ENCODE data around the gene SIPA1L3.

- TF ChIP-seq CTCF (IDR thresholded peaks at IDR 0.05) (no peak), POLR2A (IDR thresholded peaks at IDR 0.05) (no peak)
Measured at GRCh38 chr19:37936886-37937285, 29.9 kb downstream of the SIPA1L3 start.

Data from adrenal gland (tissue), 5 donors.